Activated CD8-positive, alpha-beta memory T cell treated with anti-CD3 and anti-CD28 coated beads, Interleukin-2, amount 50 U/mL, for 24 hours (primary cell): ENCODE results near the gene BLACAT1.
"Not testable (repeated sequence)": the region's sequence is repeated elsewhere in the genome, so short reads cannot be mapped to it uniquely, and the experiment has no call there.

ENCODE experiments used
- DNase-seq: peaks from one replicate; pipeline ENCODE4 v3.0.0-alpha.2; 2020; ENCODE audit errors: extremely low read depth

BLACAT1 gene

GRCh38 chr1:205417870-205418635 is 37.8 kb downstream of the BLACAT1 start:
- no peak for DNase-seq

- no peak for DNase-seq
Measured at GRCh38 chr1:205416322-205416721, 39.5 kb downstream of the BLACAT1 start.

- DNase-seq = no peak
Measured at GRCh38 chr1:205410581-205411298, 45.1 kb downstream of the BLACAT1 start.

- no peak for DNase-seq
Measured at GRCh38 chr1:205407970-205408369, 47.9 kb downstream of the BLACAT1 start.

- not testable (repeated sequence) for DNase-seq
Measured at GRCh38 chr1:205406252-205406651, 49.6 kb downstream of the BLACAT1 start.
